GM12878 (cell line): ENCODE measurements around the gene BHLHE41. TPM values are rescaled to one million over a fixed set of nuclear protein-coding genes. Genes with fewer than 3 reads are reported as not detected.
A peak's percentile ranks its signal among the peaks of the same experiment; 100 is the strongest.

Experiments
- ATAC-seq: fragments of 200-7000 bp; cut with Tn5 transposase; 3 replicates; pipeline ENCODE4 v1.9.1; 2020; ENCODE audit warnings: mild to moderate bottlenecking, moderate library complexity
- BruUV-seq: library from RNA; stranded (reverse); fragments of 400-500 nt; replicated peaks from 2 replicates; lab custom pipeline; 2021; lab: Mats Ljungman, UMichigan
- CTCF ChIA-PET: fragments of 300-600 bp; sonication (Branson Sonifier 250); formaldehyde crosslinking; extraction: SDS; loops from one replicate; lab custom pipeline; 2021; ENCODE audit warnings: inconsistent platforms; lab: Yijun Ruan, JAX
- POLR2A ChIA-PET: fragments of 350-600 bp; formaldehyde crosslinking; extraction: SDS; loops from one replicate; lab custom pipeline; 2021; ENCODE audit warnings: inconsistent platforms; lab: Charles Lee
- RAD21 ChIA-PET: fragments of 300-600 bp; sonication (Branson Sonifier 250); formaldehyde crosslinking; loops from one replicate; lab custom pipeline; 2023; ENCODE audit warnings: antibody characterized with exemption; ENCODE audit not compliant: unreplicated experiment; lab: Charles Lee
- SMC1A ChIA-PET: fragments of 300-600 bp; sonication (Branson Sonifier 250); formaldehyde crosslinking; loops from one replicate; lab custom pipeline; 2023; ENCODE audit not compliant: unreplicated experiment, uncharacterized antibody; lab: Charles Lee
- DNase-seq: peaks from one replicate; pipeline ENCODE4 v3.0.0-alpha.2; 2011; ENCODE audit warnings: low read depth, low spot score
- FAIRE-seq: peaks from 3 replicates; lab custom pipeline; 2011; peaks lifted over from hg19 to GRCh38; lab: Jason Lieb, UNC
- H2AFZ ChIP-seq: 2 replicates; pipeline ENCODE4 v1.6.0; 2011; ENCODE audit warnings: low read depth, low read length, control low read depth; ENCODE audit not compliant: control insufficient read depth
- H3K27ac ChIP-seq: 2 replicates; pipeline ENCODE4 v1.5.1; 2011; ENCODE audit warnings: control low read depth; ENCODE audit not compliant: control insufficient read depth, insufficient read depth
- H3K27me3 ChIP-seq, 2 experiments: replicated peaks in 1 of 2; 2 replicates each; pipeline versions ENCODE4 v1.6.0 to v1.6.1; 2011; ENCODE audit warnings: low read length in 1 of 2; ENCODE audit not compliant: control insufficient read depth in 2 of 2, insufficient read depth in 2 of 2
- H3K36me3 ChIP-seq, 2 experiments: 2 replicates each; pipeline ENCODE4 v1.5.1; 2011; ENCODE audit warnings: low read length in 1 of 2; ENCODE audit not compliant: control insufficient read depth in 2 of 2, insufficient read depth in 2 of 2
- H3K4me1 ChIP-seq: 2 replicates; pipeline ENCODE4 v1.6.1; 2011; ENCODE audit warnings: mild to moderate bottlenecking, low read length, moderate library complexity, mixed read lengths; ENCODE audit not compliant: control insufficient read depth, insufficient read depth
- H3K4me2 ChIP-seq: 2 replicates; pipeline ENCODE4 v1.6.0; 2011; ENCODE audit warnings: control low read depth; ENCODE audit not compliant: control insufficient read depth, insufficient read depth
- H3K4me3 ChIP-seq: fragments of 200-600 bp; sonication (generic); 2 replicates; pipeline ENCODE4 v1.5.1; 2016
- H3K79me2 ChIP-seq: 2 replicates; pipeline ENCODE4 v1.6.0; 2011; ENCODE audit warnings: low read length; ENCODE audit not compliant: control insufficient read depth, insufficient read depth
- H3K9ac ChIP-seq: 2 replicates; pipeline ENCODE4 v1.8.0; 2011; ENCODE audit warnings: low read length, control low read depth, mixed read lengths; ENCODE audit not compliant: control insufficient read depth, insufficient read depth
- H3K9me3 ChIP-seq: replicated peaks from 3 replicates; pipeline ENCODE4 v1.5.1; 2011; ENCODE audit warnings: mild to moderate bottlenecking, low read length; ENCODE audit not compliant: control insufficient read depth, insufficient read depth
- H4K20me1 ChIP-seq: 2 replicates; pipeline ENCODE4 v1.6.0; 2011; ENCODE audit not compliant: control insufficient read depth, insufficient read depth
- BACH1 ChIP-seq: fragments of 450-650 bp; IDR thresholded peaks from 2 replicates; pipeline ENCODE4 v1.6.1; 2017; ENCODE audit warnings: mild to moderate bottlenecking, borderline replicate concordance
- BMI1 ChIP-seq: fragments of 450-650 bp; IDR thresholded peaks from 2 replicates; pipeline ENCODE4 v1.6.1; 2016; ENCODE audit warnings: mild to moderate bottlenecking, moderate library complexity, borderline replicate concordance
- CBFB ChIP-seq: IDR thresholded peaks from 2 replicates; pipeline ENCODE4 v1.6.1; 2016; ENCODE audit warnings: antibody characterized with exemption, low read depth
- CHD1 ChIP-seq: IDR thresholded peaks from 2 replicates; pipeline ENCODE4 v1.6.1; 2012; ENCODE audit warnings: low read depth, low read length, improper control_type of control experiment
- CREM ChIP-seq: IDR thresholded peaks from 2 replicates; pipeline ENCODE4 v1.6.1; 2014; ENCODE audit warnings: antibody characterized with exemption, low read depth
- E4F1 ChIP-seq: fragments of 450-650 bp; IDR thresholded peaks from 2 replicates; pipeline ENCODE4 v1.6.1; 2018; ENCODE audit warnings: borderline replicate concordance, mild to moderate bottlenecking; ENCODE audit not compliant: partially characterized antibody
- NR2C1 ChIP-seq: fragments of 450-650 bp; IDR thresholded peaks from 2 replicates; pipeline ENCODE4 v1.6.1; 2017; ENCODE audit warnings: antibody characterized with exemption, mild to moderate bottlenecking, moderate library complexity
- POLR2AphosphoS5 ChIP-seq: IDR thresholded peaks from 2 replicates; pipeline ENCODE4 v1.6.1; 2011; ENCODE audit warnings: mild to moderate bottlenecking, low read length, inconsistent platforms
- RAD51 ChIP-seq: fragments of 450-650 bp; IDR thresholded peaks from 2 replicates; pipeline ENCODE4 v1.6.1; 2016; ENCODE audit warnings: moderate library complexity, mild to moderate bottlenecking, inconsistent platforms
- RCOR1 ChIP-seq: conservative IDR thresholded peaks from 2 replicates; pipeline ENCODE4 v1.6.1; 2012; ENCODE audit warnings: low read depth, low read length, improper control_type of control experiment
- SIX5 ChIP-seq: IDR thresholded peaks from 2 replicates; pipeline ENCODE4 v1.6.1; 2011; ENCODE audit warnings: mild to moderate bottlenecking, low read depth, low read length, moderate library complexity; ENCODE audit not compliant: severe bottlenecking
- SKIL ChIP-seq: fragments of 450-650 bp; IDR thresholded peaks from 2 replicates; pipeline ENCODE4 v1.6.1; 2017; ENCODE audit warnings: mild to moderate bottlenecking, low read depth, inconsistent platforms; ENCODE audit not compliant: poor library complexity, severe bottlenecking
- SMC3 ChIP-seq: IDR thresholded peaks from 2 replicates; pipeline ENCODE4 v1.6.1; 2011; ENCODE audit warnings: low read length, improper control_type of control experiment, borderline replicate concordance
- WRNIP1 ChIP-seq: IDR thresholded peaks from 2 replicates; pipeline ENCODE4 v1.6.1; 2011; ENCODE audit warnings: low read depth, low read length, improper control_type of control experiment, borderline replicate concordance
- ZBTB33 ChIP-seq: fragments of 450-650 bp; IDR thresholded peaks from 2 replicates; pipeline ENCODE4 v1.6.1; 2017; ENCODE audit warnings: mild to moderate bottlenecking
- ZNF207 ChIP-seq: fragments of 450-650 bp; IDR thresholded peaks from 2 replicates; pipeline ENCODE4 v1.6.1; 2014; ENCODE audit warnings: antibody characterized with exemption, mild to moderate bottlenecking, borderline replicate concordance
- WGBS: methylation state at CpG from one replicate; pipeline ENCODE4 v1.1.6; 2016; ENCODE audit warnings: low lambda C conversion rate; ENCODE audit not compliant: insufficient replicate concordance, insufficient coverage; ENCODE audit errors: missing lambda C conversion rate; 5-methylcytosine and 5-hydroxymethylcytosine counted together
- in situ Hi-C: fragments of 300-500 bp; cut with MboI; formaldehyde crosslinking; loops from 9 replicates; pipeline ENCODE4 v1.14.3; 2018; ENCODE audit warnings: mixed read lengths
- intact Hi-C: fragments of 100-400 bp; cut with micrococcal nuclease; formaldehyde crosslinking; loops from one replicate; pipeline ENCODE4 v1.14.2; 2022; ENCODE audit not compliant: unreplicated experiment
- polyA plus RNA-seq, 11 experiments: library from polyadenylated mRNA; depleted of rRNA in 4 of 11; unstranded in 6 of 11; stranded (reverse) in 5 of 11; fragments of >200 nt; fragmentation: Nextera tagmentation in 4 of 11; fragmentation: Illumina TruSeq in 1 of 11; extraction: Ambion mirVana in 4 of 11; extraction: Trizol in 1 of 11; gene quantifications; 1 replicate in 1 of 11; 2 replicates in 10 of 11; pipeline versions ENCODE4 v1.2.1 to v1.2.3, GENCODE V29; 2011 to 2016; ENCODE audit warnings: inconsistent platforms in 2 of 11, missing spikeins in 2 of 11, low read depth in 1 of 11
- total RNA-seq, 4 experiments: library from RNA; depleted of rRNA in 3 of 4; stranded (reverse); fragments of >200 nt in 3 of 4; fragmentation: Illumina TruSeq in 1 of 4; extraction: Trizol in 1 of 4; gene quantifications; 2 replicates each; pipeline versions ENCODE4 v1.2.1 to v1.2.3, GENCODE V29; 2013 to 2021

The BHLHE41 gene
- total and polyA plus RNA-seq, 10 of the 15 experiments (the other 5 are each of a cell fraction or from before 2014, with no cell fraction given), result 0.02 to 1.5 (median 0.07) TPM; not detected in 3

GRCh38 chr12:26119391-26119989 is 5.3 kb downstream of the BHLHE41 start (continued):
- TF ChIP-seq BMI1 (0 out of 2 replicates have a peak, but pooled peaks have one; percentile 15), RCOR1 (no peak), SMC3 (peak; percentile 73; the same call in 1 of the 2 replicates)

GRCh38 chr12:26118308-26118707 is 6.5 kb downstream of the BHLHE41 start:
- intact Hi-C loops, result loop anchor here (2.0 kb wide), 1 partner anchor 352 kb away; no protein-coding TSS in a partner anchor
- RAD21 ChIA-PET, result interaction anchor here (0.6 to 2.6 kb wide), 30 partner anchors 10 to 887 kb away, joined by 3 to 24 read pairs (median 5); partner anchors contain the start of gene SSPN
- POLR2A ChIA-PET, result interaction anchor here (1.0 to 1.9 kb wide), 2 partner anchors 38 to 180 kb away, joined by 3 to 11 read pairs; no protein-coding TSS in a partner anchor
- Histone ChIP-seq H3K4me2 (no peak overlapping the region), H3K4me1 (peaks cover 30% of the 10 kb centered on the region), H2AFZ (no peak overlapping the region), H3K27ac (no peak overlapping the region), H3K9ac (no peak overlapping the region), H3K9me3 (no peaks in the 10 kb centered on the region; the same call in 2 of the 3 replicates), H3K4me3 (no peak overlapping the region), H3K27me3 (peaks cover 3 to 18% of the 10 kb centered on the region in 2 experiments), H3K36me3 (no peaks in the 10 kb centered on the region), H4K20me1 (no peaks in the 10 kb centered on the region), H3K79me2 (no peaks in the 10 kb centered on the region)
- CTCF ChIA-PET, result interaction anchor here (0.7 to 7.8 kb wide), 48 partner anchors 9 to 897 kb away, joined by 3 to 74 read pairs (median 5); no protein-coding TSS in a partner anchor
- DNase-seq (no peak), FAIRE-seq (no peak), ATAC-seq (no peak)
- BruUV-seq, result no TSS peak
- SMC1A ChIA-PET, result interaction anchor here (0.8 to 8.3 kb wide), 45 partner anchors 9 to 685 kb away, joined by 3 to 91 read pairs (median 6); partner anchors contain the start of gene SSPN
- in situ Hi-C loops, result loop anchor here (25.0 kb wide), 1 partner anchor 519 kb away; no protein-coding TSS in a partner anchor
- 2% methylated on average over 4 of the region's 4 CpGs for WGBS
- TF ChIP-seq SKIL (no peak), BACH1 (no peak), CBFB (no peak), RAD51 (no peak), E4F1 (no peak), NR2C1 (no peak), CHD1 (no peak), ZNF207 (no peak), ZBTB33 (no peak), SIX5 (no peak), POLR2AphosphoS5 (no peak), CREM (no peak), WRNIP1 (no peak)
